H9 (cell line): Measurements from ENCODE around the gene ACOT7. TPM values are rescaled to one million over a fixed set of nuclear protein-coding genes. Genes with fewer than 3 reads are reported as not detected.

ENCODE experiments used
- DNase-seq: peaks from one replicate; pipeline ENCODE4 v3.0.0-alpha.2; 2017
- H2AFZ ChIP-seq: one replicate; pipeline ENCODE4 v1.6.1; 2013; ENCODE audit warnings: mild to moderate bottlenecking, low read length, control low read depth, moderate library complexity
- H2AK5ac ChIP-seq: 2 replicates; pipeline ENCODE4 v1.6.1; 2013; ENCODE audit warnings: low read length, control low read depth, mixed read lengths; ENCODE audit not compliant: insufficient read length
- H2BK120ac ChIP-seq: one replicate; pipeline ENCODE4 v1.6.1; 2013; ENCODE audit warnings: low read depth, mild to moderate bottlenecking, low read length, control low read depth, inconsistent platforms; ENCODE audit not compliant: poor library complexity, severe bottlenecking
- H2BK12ac ChIP-seq: 2 replicates; pipeline ENCODE4 v1.6.1; 2013; ENCODE audit warnings: low read length, control low read depth, mixed read lengths, low read depth; ENCODE audit not compliant: insufficient read length
- H2BK15ac ChIP-seq: 2 replicates; pipeline ENCODE4 v1.6.1; 2013; ENCODE audit warnings: low read depth, low read length, control low read depth
- H2BK20ac ChIP-seq: one replicate; pipeline ENCODE4 v1.6.1; 2013; ENCODE audit warnings: low read depth, mild to moderate bottlenecking, low read length, control low read depth, inconsistent platforms; ENCODE audit not compliant: poor library complexity, severe bottlenecking
- H2BK5ac ChIP-seq: 2 replicates; pipeline ENCODE4 v1.6.1; 2013; ENCODE audit warnings: low read length, control low read depth, mixed read lengths; ENCODE audit not compliant: insufficient read length
- H3K14ac ChIP-seq: 2 replicates; pipeline ENCODE4 v1.6.1; 2013; ENCODE audit warnings: low read length, control low read depth; ENCODE audit not compliant: insufficient read depth
- H3K18ac ChIP-seq: 2 replicates; pipeline ENCODE4 v1.6.1; 2013; ENCODE audit warnings: low read depth, mild to moderate bottlenecking, mixed read lengths, low read length, control low read depth; ENCODE audit not compliant: insufficient read length
- H3K23ac ChIP-seq: 2 replicates; pipeline ENCODE4 v1.6.1; 2013; ENCODE audit warnings: low read length, control low read depth, mixed read lengths, low read depth; ENCODE audit not compliant: insufficient read length
- H3K23me2 ChIP-seq: 2 replicates; pipeline ENCODE4 v1.6.1; 2013; ENCODE audit warnings: low read depth, mild to moderate bottlenecking, mixed read lengths, low read length, control low read depth; ENCODE audit not compliant: insufficient read length, poor library complexity, severe bottlenecking
- H3K27ac ChIP-seq: 2 replicates; pipeline ENCODE4 v1.5.1; 2013; ENCODE audit warnings: low read length, control low read depth, mixed read lengths, low read depth; ENCODE audit not compliant: insufficient read length
- H3K27me3 ChIP-seq: 2 replicates; pipeline ENCODE4 v1.6.1; 2013; ENCODE audit warnings: low read length, control low read depth, inconsistent platforms; ENCODE audit not compliant: insufficient read depth
- H3K4ac ChIP-seq: 2 replicates; pipeline ENCODE4 v1.6.1; 2013; ENCODE audit warnings: low read depth, mild to moderate bottlenecking, control low read depth, inconsistent platforms, low read length, moderate library complexity
- H3K4me1 ChIP-seq: 2 replicates; pipeline ENCODE4 v1.6.1; 2013; ENCODE audit warnings: low read length, control low read depth, inconsistent platforms; ENCODE audit not compliant: insufficient read depth
- H3K4me2 ChIP-seq: 2 replicates; pipeline ENCODE4 v1.6.1; 2013; ENCODE audit warnings: low read length, control low read depth, mixed read lengths; ENCODE audit not compliant: insufficient read length, insufficient read depth
- H3K56ac ChIP-seq: 2 replicates; pipeline ENCODE4 v1.6.1; 2013; ENCODE audit warnings: low read depth, mild to moderate bottlenecking, mixed read lengths, low read length, control low read depth; ENCODE audit not compliant: insufficient read length
- H3K79me1 ChIP-seq: 2 replicates; pipeline ENCODE4 v1.6.1; 2013; ENCODE audit warnings: low read depth, mild to moderate bottlenecking, moderate library complexity, low read length, control low read depth, inconsistent platforms; ENCODE audit not compliant: insufficient read depth, poor library complexity, severe bottlenecking
- H3K79me2 ChIP-seq: 2 replicates; pipeline ENCODE4 v1.6.1; 2013; ENCODE audit warnings: low read length, control low read depth, inconsistent platforms; ENCODE audit not compliant: insufficient read depth
- H3K9ac ChIP-seq: 2 replicates; pipeline ENCODE4 v1.6.1; 2013; ENCODE audit warnings: low read length, control low read depth, mixed read lengths; ENCODE audit not compliant: insufficient read length; ENCODE audit errors: extremely low read depth
- H3K9me3 ChIP-seq: one replicate; pipeline ENCODE4 v1.6.1; 2013; ENCODE audit warnings: low read depth, low read length, inconsistent platforms; ENCODE audit not compliant: control insufficient read depth
- H3T11ph ChIP-seq: one replicate; pipeline ENCODE4 v1.6.1; 2013; ENCODE audit warnings: mild to moderate bottlenecking, low read length, control low read depth, inconsistent platforms
- H4K20me1 ChIP-seq: one replicate; pipeline ENCODE4 v1.6.1; 2013; ENCODE audit not compliant: control insufficient read depth, insufficient read length, insufficient read depth
- H4K5ac ChIP-seq: 2 replicates; pipeline ENCODE4 v1.6.1; 2013; ENCODE audit warnings: low read depth, mild to moderate bottlenecking, mixed read lengths, low read length, control low read depth; ENCODE audit not compliant: insufficient read length
- H4K8ac ChIP-seq: replicated peaks from 2 replicates; pipeline ENCODE4 v1.6.1; 2013; ENCODE audit warnings: low read length, control low read depth, mixed read lengths, low read depth; ENCODE audit not compliant: insufficient read length
- H4K91ac ChIP-seq: 2 replicates; pipeline ENCODE4 v1.6.1; 2013; ENCODE audit warnings: low read depth, mild to moderate bottlenecking, moderate library complexity, mixed read lengths, low read length, control low read depth; ENCODE audit not compliant: insufficient read length
- H3K27ac Mint-ChIP-seq, 3 experiments: 2 replicates in 2 of 3; 3 replicates in 1 of 3; pipeline ENCODE4 v1.8.0; 2020 to 2021; ENCODE audit warnings: mixed read lengths in 3 of 3, mild to moderate bottlenecking in 1 of 3, moderate library complexity in 1 of 3
- H3K27me3 Mint-ChIP-seq: 2 replicates; pipeline ENCODE4 v1.8.0; 2021; ENCODE audit warnings: low read depth, mild to moderate bottlenecking, moderate library complexity, mixed read lengths
- H3K36me3 Mint-ChIP-seq, 3 experiments: 2 replicates in 2 of 3; 3 replicates in 1 of 3; pipeline ENCODE4 v1.8.0; 2020 to 2021; ENCODE audit warnings: low read depth in 3 of 3, mixed read lengths in 3 of 3; ENCODE audit not compliant: insufficient read depth in 1 of 3
- H3K4me1 Mint-ChIP-seq, 2 experiments: 2 replicates each; pipeline ENCODE4 v1.8.0; 2020; ENCODE audit warnings: mixed read lengths in 2 of 2
- H3K4me3 Mint-ChIP-seq, 2 experiments: 2 replicates in 1 of 2; 3 replicates in 1 of 2; pipeline ENCODE4 v1.8.0; 2020 to 2021; ENCODE audit warnings: mild to moderate bottlenecking in 2 of 2, mixed read lengths in 2 of 2, moderate library complexity in 1 of 2
- H3K9me3 Mint-ChIP-seq, 2 experiments: 2 replicates in 1 of 2; 3 replicates in 1 of 2; pipeline ENCODE4 v1.8.0; 2020; ENCODE audit warnings: mild to moderate bottlenecking in 2 of 2, mixed read lengths in 2 of 2, moderate library complexity in 1 of 2
- CTCF ChIP-seq: fragments of 200-600 bp; sonication (generic); conservative IDR thresholded peaks from 3 replicates; pipeline ENCODE4 v1.8.0; 2021; ENCODE audit warnings: antibody characterized with exemption, mild to moderate bottlenecking
- WGBS: extraction: QIAGEN DNeasy Blood & Tissue Kit; methylation state at CpG from one replicate; pipeline ENCODE4 v1.1.7; 2013; ENCODE audit warnings: missing lambda C conversion rate, low lambda C conversion rate, mixed read lengths; ENCODE audit not compliant: insufficient read length; ENCODE audit errors: extremely low coverage; 5-methylcytosine and 5-hydroxymethylcytosine counted together
- total RNA-seq: library from RNA; stranded (reverse); gene quantifications from 2 replicates; pipeline ENCODE4 v1.2.1, GENCODE V29; 2021

The ACOT7 gene
- total RNA-seq, 1 experiment from 2014 or later: 87.4 TPM

- no CpG with 5 or more reads among the region's 6 CpGs for WGBS
- peak overlapping the region; percentile 27 to 88 (median 84); a peak in 5 of 7 replicates for H3K27ac Mint-ChIP-seq
Measured at GRCh38 chr1:6272868-6273267, 120.7 kb downstream of the ACOT7 start.

More at GRCh38 chr1:6272868-6273267, 120.7 kb downstream of the ACOT7 start:
- Histone ChIP-seq H3K27me3 (no peaks in the 10 kb centered on the region), H3K4ac (no peak overlapping the region), H3K27ac (no peak overlapping the region), H2BK5ac (no peak overlapping the region), H3K14ac (peak overlapping the region; percentile 48; the same call in 1 of the 2 replicates), H3K9me3 (no peaks in the 10 kb centered on the region), H3K18ac (peak overlapping the region; percentile 22), H3K79me1 (no peaks in the 10 kb centered on the region), H4K20me1 (no peaks in the 10 kb centered on the region), H4K5ac (no peak overlapping the region), H3K4me2 (no peak overlapping the region), H4K8ac (no peak overlapping the region), H2BK20ac (no peak overlapping the region), H3K23me2 (no peaks in the 10 kb centered on the region), H2BK15ac (no peak overlapping the region), H2BK12ac (no peak overlapping the region), H3K4me1 (0 out of 2 replicates have a peak, but pooled peaks cover 4% of the 10 kb centered on the region), H2AFZ (no peak overlapping the region), H3K56ac (no peak overlapping the region), H4K91ac (no peak overlapping the region), H2AK5ac (no peak overlapping the region), H3K23ac (no peak overlapping the region), H2BK120ac (no peak overlapping the region), H3K79me2 (no peaks in the 10 kb centered on the region), H3T11ph (no peak overlapping the region), H3K9ac (no peak overlapping the region)
- peaks cover 0 to 5% (median 3%) of the 10 kb centered on the region in 3 experiments; a peak in 3 of 7 replicates for H3K36me3 Mint-ChIP-seq
- H3K4me3 Mint-ChIP-seq: peak overlapping the region in 1 of 2 experiments; percentile 15; a peak in 1 of 5 replicates
- peak; percentile 62 for TF ChIP-seq CTCF
- peaks cover 24 to 43% of the 10 kb centered on the region in 2 experiments for H3K4me1 Mint-ChIP-seq
- H3K27me3 Mint-ChIP-seq: no peaks in the 10 kb centered on the region; the same call in 1 of the 2 replicates
- DNase-seq: no peak
- no peaks in the 10 kb centered on the region for H3K9me3 Mint-ChIP-seq
